IgD-negative memory B cell (primary cell): Measurements from ENCODE around the gene IGSF6. TPM values are rescaled to one million over a fixed set of nuclear protein-coding genes. Genes with fewer than 3 reads are reported as not detected.
"Not testable (repeated sequence)": the region's sequence is repeated elsewhere in the genome, so short reads cannot be mapped to it uniquely, and the experiment has no call there.

Experiments used
- H3K27ac Mint-ChIP-seq, 3 donors: one replicate each; pipeline ENCODE4 v1.8.0; 2020 to 2022; ENCODE audit warnings: mild to moderate bottlenecking in 3 of 3, mixed read lengths in 3 of 3, moderate library complexity in 1 of 3
- H3K27me3 Mint-ChIP-seq: one replicate; pipeline ENCODE4 v1.8.0; 2021; ENCODE audit warnings: mixed read lengths
- H3K36me3 Mint-ChIP-seq: one replicate; pipeline ENCODE4 v1.8.0; 2020; ENCODE audit warnings: mild to moderate bottlenecking, mixed read lengths
- H3K4me1 Mint-ChIP-seq, 3 donors: one replicate each; pipeline ENCODE4 v1.8.0; 2020 to 2022; ENCODE audit warnings: mixed read lengths in 3 of 3, mild to moderate bottlenecking in 1 of 3
- H3K4me3 Mint-ChIP-seq, 4 donors: one replicate each; pipeline ENCODE4 v1.8.0; 2020 to 2022; ENCODE audit warnings: mild to moderate bottlenecking in 4 of 4, mixed read lengths in 4 of 4, moderate library complexity in 3 of 4
- H3K9me3 Mint-ChIP-seq, 3 donors: one replicate each; pipeline ENCODE4 v1.8.0; 2020 to 2021; ENCODE audit warnings: mixed read lengths in 3 of 3, mild to moderate bottlenecking in 1 of 3
- polyA plus RNA-seq: library from polyadenylated mRNA; unstranded; fragments of 300-500 nt; fragmentation: Illumina TruSeq; gene quantifications from one replicate; pipeline ENCODE4 v1.2.3, GENCODE V29; 2021

IGSF6 gene
- 0.31 TPM for polyA plus RNA-seq

- H3K4me3 Mint-ChIP-seq: no peak within 1 kb of the TSS
- no peaks in the 10 kb centered on the region for H3K9me3 Mint-ChIP-seq
- H3K27ac Mint-ChIP-seq: peak within 1 kb of the TSS in 2 of 3 donors; percentile 36 to 65
- peaks cover 32 to 55% (median 38%) of the 10 kb centered on the region in 3 donors for H3K4me1 Mint-ChIP-seq
- no peaks in the 10 kb centered on the region for H3K27me3 Mint-ChIP-seq
- H3K36me3 Mint-ChIP-seq: no peaks in the 10 kb centered on the region
Observed at GRCh38 chr16:21652453-21652852, at the start of gene IGSF6. IGSF6 (minus strand) TSS chr16:21652608; CDS start chr16:21652598, 10 bp downstream.

DNA sequence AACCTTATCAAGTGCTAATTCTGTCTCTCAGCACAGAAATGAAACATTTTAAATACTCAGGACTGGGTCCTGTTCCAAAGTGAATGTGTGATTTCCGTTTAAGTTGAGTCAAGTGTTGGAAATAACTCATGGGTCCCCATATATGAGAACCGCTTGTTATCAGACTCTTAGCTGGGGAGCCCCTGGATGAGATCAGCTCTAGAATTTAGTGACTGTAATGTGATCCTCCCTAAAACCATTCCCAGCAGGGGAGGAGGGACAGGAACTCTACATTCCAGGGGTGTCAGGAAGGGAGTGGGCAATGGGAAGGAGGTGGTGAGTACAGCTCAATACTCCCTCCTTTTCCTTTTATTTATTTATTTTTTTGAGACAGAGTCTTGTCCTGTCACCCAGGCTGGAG lies 48.9 kb upstream of the IGSF6 start:
- Mint-ChIP-seq H3K9me3 (no peaks in the 10 kb centered on the region), H3K36me3 (peaks cover 2% of the 10 kb centered on the region), H3K27me3 (peaks cover 20% of the 10 kb centered on the region), H3K4me1 (peaks cover 12 to 14% (median 13%) of the 10 kb centered on the region in 3 donors), H3K27ac (no peak overlapping the region), H3K4me3 (no peak overlapping the region)

- peaks cover 5 to 6% (median 5%) of the 10 kb centered on the region in 3 donors for H3K4me1 Mint-ChIP-seq
- H3K4me3 Mint-ChIP-seq: no peak overlapping the region
- H3K36me3 Mint-ChIP-seq: no peaks in the 10 kb centered on the region
- peaks cover 9% of the 10 kb centered on the region for H3K27me3 Mint-ChIP-seq
- H3K27ac Mint-ChIP-seq: no peak overlapping the region
- H3K9me3 Mint-ChIP-seq: no peaks in the 10 kb centered on the region
Observed at GRCh38 chr16:21698169-21699032, 46.0 kb upstream of the IGSF6 start.

GRCh38 chr16:21697032-21697431 lies 44.6 kb upstream of the IGSF6 start:
- Mint-ChIP-seq H3K36me3 (no peaks in the 10 kb centered on the region), H3K4me3 (no peak overlapping the region), H3K9me3 (no peaks in the 10 kb centered on the region), H3K4me1 (no peaks in the 10 kb centered on the region), H3K27me3 (peaks cover 5% of the 10 kb centered on the region), H3K27ac (no peak overlapping the region)

GRCh38 chr16:21694609-21695008 lies 42.2 kb upstream of the IGSF6 start:
- no peaks in the 10 kb centered on the region for H3K36me3 Mint-ChIP-seq
- H3K9me3 Mint-ChIP-seq: no peaks in the 10 kb centered on the region
- H3K4me1 Mint-ChIP-seq: no peaks in the 10 kb centered on the region
- H3K27ac Mint-ChIP-seq: no peak overlapping the region
- no peak overlapping the region for H3K4me3 Mint-ChIP-seq
- H3K27me3 Mint-ChIP-seq: peaks cover 3% of the 10 kb centered on the region

DNA sequence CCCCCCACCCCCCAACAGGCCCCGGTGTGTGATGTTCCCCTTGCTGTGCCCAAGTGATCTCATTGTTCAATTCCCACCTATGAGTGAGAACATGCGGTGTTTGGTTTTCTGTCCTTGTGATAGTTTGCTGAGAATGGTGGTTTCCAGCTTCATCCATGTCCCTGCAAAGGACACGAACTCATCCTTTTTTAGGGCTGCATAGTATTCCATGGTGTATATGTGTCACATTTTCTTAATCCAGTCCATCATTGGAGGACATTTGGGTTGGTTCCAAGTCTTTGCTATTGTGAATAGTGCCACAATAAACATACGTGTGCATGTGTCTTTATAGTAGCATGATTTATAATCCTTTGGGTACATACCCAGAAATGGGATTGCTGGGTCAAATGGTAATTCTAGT lies 38.6 kb upstream of the IGSF6 start:
- H3K4me3 Mint-ChIP-seq, H3K4me1 Mint-ChIP-seq, H3K9me3 Mint-ChIP-seq, H3K36me3 Mint-ChIP-seq, H3K27ac Mint-ChIP-seq: not testable (repeated sequence)
- H3K27me3 Mint-ChIP-seq: peaks cover 14% of the 10 kb centered on the region

DNA sequence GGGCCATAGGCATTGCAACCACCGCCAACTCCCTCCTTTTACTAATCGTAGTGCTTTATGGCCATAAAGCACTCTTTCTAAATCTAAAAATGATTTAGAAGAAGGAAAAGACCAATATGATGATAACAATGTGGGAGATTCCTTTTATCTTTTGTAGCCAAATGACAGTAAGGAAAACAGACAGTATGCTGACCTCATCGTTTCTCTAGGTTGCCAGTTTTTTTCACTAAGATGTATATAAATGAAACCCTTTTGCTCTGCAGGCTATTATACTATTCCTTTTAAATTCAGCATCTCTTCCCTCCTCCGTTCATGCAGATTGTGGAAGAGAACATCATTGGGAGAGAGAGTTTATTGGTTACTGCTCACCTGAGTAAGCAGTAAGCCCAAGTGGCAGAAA lies 36.7 kb upstream of the IGSF6 start:
- Mint-ChIP-seq H3K4me1 (peaks cover 0 to 1% (median 1%) of the 10 kb centered on the region in 3 donors), H3K27ac (no peak overlapping the region), H3K4me3 (no peak overlapping the region), H3K36me3 (peaks cover 2% of the 10 kb centered on the region), H3K9me3 (peaks cover 0 to 9% (median 2%) of the 10 kb centered on the region in 3 donors), H3K27me3 (peaks cover 14% of the 10 kb centered on the region)

- Mint-ChIP-seq H3K4me1 (peaks cover 0 to 1% (median 1%) of the 10 kb centered on the region in 3 donors), H3K36me3 (peaks cover 3% of the 10 kb centered on the region), H3K27ac (no peak overlapping the region), H3K9me3 (peaks cover 0 to 9% (median 2%) of the 10 kb centered on the region in 3 donors), H3K27me3 (peaks cover 21% of the 10 kb centered on the region), H3K4me3 (no peak overlapping the region)
Observed at GRCh38 chr16:21685034-21685455, 32.6 kb upstream of the IGSF6 start.

DNA sequence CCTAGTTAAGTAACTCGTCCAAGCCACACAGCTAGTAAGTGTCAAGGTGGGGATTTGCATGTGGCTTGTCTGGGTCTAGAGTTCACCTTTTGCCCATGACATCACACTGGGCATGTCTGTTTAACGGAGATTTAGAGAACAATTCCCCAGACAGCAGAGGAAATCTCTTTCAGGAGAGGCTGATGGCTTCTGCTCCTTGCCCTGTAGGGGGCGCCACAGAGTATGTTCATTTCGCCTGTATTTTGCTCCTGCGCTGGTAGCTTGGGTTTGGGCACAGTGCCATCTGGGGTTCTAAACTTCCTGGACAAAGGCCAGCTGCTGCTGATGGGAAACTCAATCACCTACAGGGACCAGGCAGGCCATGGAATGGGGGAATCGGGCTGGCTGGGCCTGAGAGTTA lies 31.8 kb upstream of the IGSF6 start:
- Mint-ChIP-seq H3K27me3 (peaks cover 20% of the 10 kb centered on the region), H3K4me3 (no peak overlapping the region), H3K9me3 (peaks cover 0 to 9% (median 2%) of the 10 kb centered on the region in 3 donors), H3K27ac (peak overlapping the region in 1 of 3 donors; percentile 43), H3K36me3 (peaks cover 3% of the 10 kb centered on the region), H3K4me1 (peaks cover 0 to 1% (median 1%) of the 10 kb centered on the region in 3 donors)

DNA sequence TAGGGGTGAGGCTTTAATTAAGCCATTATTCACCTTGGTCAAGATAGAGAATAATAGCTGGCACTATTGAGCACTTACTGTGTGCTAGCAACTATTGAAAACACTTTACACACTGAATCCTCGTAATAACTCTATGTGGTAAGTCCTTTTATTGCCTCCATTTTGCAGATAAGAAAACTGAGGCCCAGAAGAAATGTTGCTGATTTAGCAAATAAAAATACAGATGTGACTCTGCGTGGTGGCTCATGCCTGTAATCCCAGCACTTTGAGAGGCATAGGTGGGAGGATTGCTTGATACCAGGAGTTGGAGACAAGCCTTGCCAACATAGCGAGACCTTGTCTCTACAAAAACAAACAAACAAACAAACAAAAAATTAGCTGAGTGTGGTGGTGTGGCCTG lies 30.8 kb upstream of the IGSF6 start:
- no peak overlapping the region for H3K27ac Mint-ChIP-seq
- peaks cover 0 to 1% (median 1%) of the 10 kb centered on the region in 3 donors for H3K4me1 Mint-ChIP-seq
- no peak overlapping the region for H3K4me3 Mint-ChIP-seq

DNA sequence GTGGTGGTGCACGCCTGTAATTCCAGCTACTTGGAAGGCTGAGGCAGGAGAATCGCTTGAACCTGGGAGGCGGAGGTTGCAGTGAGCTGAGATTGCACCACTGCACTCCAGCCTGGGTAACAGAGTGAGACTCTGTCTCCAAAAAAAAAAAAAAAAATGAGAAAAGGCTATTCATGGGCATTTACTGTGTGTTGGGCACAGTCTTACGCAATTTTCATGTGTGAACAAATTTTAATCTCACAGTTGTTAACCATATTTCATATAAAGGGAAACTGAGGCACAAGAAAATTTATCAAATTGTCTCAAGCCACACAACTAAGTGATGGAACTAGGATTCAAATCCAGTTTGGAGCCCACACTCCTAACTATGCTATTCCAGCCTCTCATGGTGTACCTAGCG lies 28.3 kb upstream of the IGSF6 start:
- not testable (repeated sequence) for H3K27ac Mint-ChIP-seq, H3K36me3 Mint-ChIP-seq, H3K4me3 Mint-ChIP-seq, H3K9me3 Mint-ChIP-seq, H3K4me1 Mint-ChIP-seq
- H3K27me3 Mint-ChIP-seq: peaks cover 12% of the 10 kb centered on the region

More for the DNA sequence above, 30.8 kb upstream of the IGSF6 start:
- H3K27me3 Mint-ChIP-seq: peaks cover 17% of the 10 kb centered on the region
- H3K9me3 Mint-ChIP-seq: peaks cover 0 to 6% (median 0%) of the 10 kb centered on the region in 3 donors
- H3K36me3 Mint-ChIP-seq: peaks cover 1% of the 10 kb centered on the region

DNA sequence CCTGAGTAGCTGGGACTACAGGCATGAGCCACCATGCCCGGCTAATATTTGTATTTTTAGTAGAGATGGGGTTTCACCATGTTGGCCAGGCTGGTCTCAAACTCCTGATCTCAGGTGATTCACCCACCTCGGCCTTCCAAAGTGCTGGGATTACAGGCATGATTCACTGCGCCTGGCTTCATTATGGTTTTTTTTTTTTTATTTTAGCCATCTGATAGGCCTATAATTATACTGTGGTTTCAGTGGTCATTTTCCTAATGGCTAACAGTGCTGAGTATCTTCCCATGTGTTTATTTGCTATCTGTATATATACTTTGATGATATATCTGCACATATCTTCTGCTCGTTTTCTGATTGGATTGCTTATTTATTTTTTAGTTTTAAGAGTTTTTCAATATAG lies 22.0 kb upstream of the IGSF6 start:
- H3K36me3 Mint-ChIP-seq, H3K27ac Mint-ChIP-seq, H3K4me1 Mint-ChIP-seq, H3K9me3 Mint-ChIP-seq, H3K4me3 Mint-ChIP-seq, H3K27me3 Mint-ChIP-seq: not testable (repeated sequence)

- H3K27ac Mint-ChIP-seq: no peak overlapping the region
- no peaks in the 10 kb centered on the region for H3K4me1 Mint-ChIP-seq
- H3K27me3 Mint-ChIP-seq: peaks cover 6% of the 10 kb centered on the region
- no peaks in the 10 kb centered on the region for H3K9me3 Mint-ChIP-seq
- H3K4me3 Mint-ChIP-seq: no peak overlapping the region
- H3K36me3 Mint-ChIP-seq: no peaks in the 10 kb centered on the region
Observed at GRCh38 chr16:21673469-21673868, 21.1 kb upstream of the IGSF6 start.

- Mint-ChIP-seq H3K36me3 (no peaks in the 10 kb centered on the region), H3K27me3 (peaks cover 10% of the 10 kb centered on the region), H3K4me3 (no peak overlapping the region), H3K9me3 (no peaks in the 10 kb centered on the region), H3K27ac (no peak overlapping the region), H3K4me1 (peaks cover 0 to 4% (median 0%) of the 10 kb centered on the region in 3 donors)
Observed at GRCh38 chr16:21667575-21667974, 15.2 kb upstream of the IGSF6 start.

GRCh38 chr16:21666772-21667171 lies 14.4 kb upstream of the IGSF6 start:
- Mint-ChIP-seq H3K27ac (no peak overlapping the region), H3K27me3 (peaks cover 10% of the 10 kb centered on the region), H3K9me3 (no peaks in the 10 kb centered on the region), H3K4me3 (no peak overlapping the region), H3K36me3 (no peaks in the 10 kb centered on the region), H3K4me1 (peaks cover under 1 to 4% (median under 1%) of the 10 kb centered on the region in 3 donors)
